Measurements from ENCODE around the gene S100A6.
"Not testable (repeated sequence)": the region's sequence is repeated elsewhere in the genome, so short reads cannot be mapped to it uniquely, and the experiment has no call there.

S100A6 gene

DNA sequence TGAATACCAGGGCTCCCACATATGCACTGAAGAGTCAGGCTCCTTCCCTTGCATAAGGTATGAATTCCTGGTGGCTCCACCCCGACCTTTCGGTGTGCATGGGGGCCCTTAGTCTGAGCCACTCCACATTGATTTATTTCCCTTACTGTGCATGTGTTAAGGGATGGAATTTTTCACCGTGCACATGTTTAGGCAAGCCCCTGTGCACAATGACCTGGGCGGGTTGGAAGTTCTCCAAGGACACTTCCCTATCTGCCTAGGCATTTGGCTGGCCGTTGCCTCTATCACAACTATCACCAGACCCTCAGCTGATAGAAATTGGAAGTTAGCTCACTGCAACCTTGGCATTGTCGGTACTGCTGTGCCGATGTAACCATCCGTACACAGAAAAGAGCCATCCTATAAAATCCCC is 9.7 kb downstream of the S100A6 start:
- no peak for DNase-seq

DNA sequence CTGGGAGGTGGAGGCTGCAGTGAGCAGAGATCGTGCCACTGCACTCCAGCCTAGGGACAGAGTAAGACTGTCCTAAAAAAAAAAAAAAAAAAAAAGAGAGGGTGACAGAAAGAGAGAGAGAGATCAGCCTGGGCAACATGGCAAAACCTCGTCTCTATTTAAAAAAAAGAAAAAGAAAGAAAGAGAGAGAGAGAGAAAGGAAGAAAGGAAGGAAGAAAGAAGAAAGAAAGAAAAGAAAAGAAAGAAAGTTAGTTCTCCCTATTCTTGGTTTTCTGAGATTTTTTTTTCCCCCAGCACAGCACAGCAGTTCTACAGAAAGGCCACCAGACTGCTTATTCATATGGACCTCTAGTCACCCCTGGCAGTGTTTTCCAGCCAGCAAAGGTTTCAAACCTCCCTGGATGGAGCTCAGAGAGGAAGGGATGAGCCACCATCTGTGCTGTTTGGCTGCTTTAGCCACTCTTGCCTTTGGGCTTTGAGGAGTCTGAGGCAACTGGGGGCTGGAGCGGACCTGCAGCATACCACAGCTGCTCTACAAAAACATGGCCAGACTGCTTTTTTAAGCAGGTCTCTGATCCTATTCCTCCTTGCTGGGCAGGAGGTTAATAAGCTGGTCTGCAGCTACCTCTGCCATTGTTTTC is 10.6 kb downstream of the S100A6 start:
- DNase-seq, result no peak

DNA sequence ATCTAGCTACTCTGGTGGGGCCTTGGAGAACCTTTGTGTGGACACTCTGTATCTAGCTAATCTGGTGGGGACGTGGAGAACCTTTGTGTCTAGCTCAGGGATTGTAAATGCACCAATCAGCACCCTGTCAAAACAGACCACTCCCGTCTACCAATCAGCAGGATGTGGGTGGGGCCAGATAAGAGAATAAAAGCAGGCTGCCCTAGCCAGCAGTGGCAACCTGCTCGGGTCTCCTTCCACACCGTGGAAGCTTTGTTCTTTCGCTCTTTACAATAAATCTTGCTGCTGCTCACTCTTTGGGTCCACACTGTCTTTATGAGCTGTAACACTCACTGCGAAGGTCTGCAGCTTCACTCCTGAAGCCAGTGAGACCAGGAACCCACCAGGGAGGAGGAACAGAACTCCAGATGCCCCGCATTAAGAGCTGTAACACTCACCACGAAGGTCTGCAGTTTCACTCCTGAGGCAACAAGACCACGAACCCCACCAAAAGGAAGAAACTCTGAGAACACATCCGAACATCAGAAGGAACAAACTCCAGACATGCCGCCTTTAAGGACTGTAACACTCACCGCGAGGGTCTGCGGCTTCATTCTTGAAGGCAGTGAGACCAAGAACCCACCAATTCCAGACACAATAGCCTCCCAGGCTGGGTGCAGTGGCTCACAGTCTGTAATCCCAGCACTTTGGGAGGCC is 13.3 kb downstream of the S100A6 start:
- not testable (repeated sequence) for DNase-seq

DNA sequence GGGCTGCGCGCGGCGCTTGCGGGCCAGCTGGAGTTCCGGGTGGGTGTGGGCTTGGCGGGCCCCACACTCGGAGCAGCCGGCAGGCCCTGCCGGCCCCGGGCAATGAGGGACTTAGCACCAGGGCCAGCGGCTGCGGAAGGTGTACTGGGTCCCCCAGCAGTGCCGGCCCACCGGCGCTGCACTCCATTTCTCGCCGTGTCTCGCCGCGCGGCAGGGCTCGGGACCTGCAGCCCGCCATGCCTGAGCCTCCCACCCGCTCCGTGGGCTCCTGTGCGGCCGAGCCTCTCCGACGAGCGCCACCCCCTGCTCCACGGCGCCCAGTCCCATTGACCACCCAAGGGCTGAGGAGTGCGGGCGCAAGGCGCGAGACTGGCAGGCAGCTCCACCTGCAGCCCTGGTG is 14.0 kb downstream of the S100A6 start:
- DNase-seq, result not testable (repeated sequence)

DNA sequence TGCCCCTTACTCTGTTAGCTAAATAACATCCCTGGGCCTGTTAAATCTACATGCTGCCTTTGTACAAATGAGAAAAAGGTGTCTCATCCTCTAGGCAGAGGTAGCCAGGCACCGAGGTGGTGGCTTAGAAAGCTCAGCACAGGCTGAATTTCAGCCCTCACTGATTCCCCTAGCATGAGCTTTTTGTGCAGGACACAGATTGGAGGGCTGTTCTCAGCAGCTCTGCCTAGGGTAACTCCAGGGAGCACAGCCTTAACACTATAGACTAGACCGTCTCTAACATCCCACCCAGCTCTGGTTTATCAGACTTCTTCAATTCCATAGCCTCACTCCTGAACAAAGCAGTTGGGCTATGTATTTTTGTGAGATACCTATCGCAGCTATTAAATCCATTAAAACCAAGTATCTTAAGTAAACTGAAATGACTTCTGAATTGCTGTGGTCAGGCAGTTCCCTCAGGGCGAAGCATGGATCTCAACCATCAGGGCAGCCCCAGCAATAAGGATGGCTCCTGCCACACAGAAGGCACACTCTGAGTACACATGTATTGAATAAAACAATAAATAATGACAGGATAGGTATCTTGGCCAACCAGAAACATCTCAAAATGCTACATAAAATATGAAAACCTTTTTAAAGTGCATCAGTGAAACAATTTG is 14.8 kb downstream of the S100A6 start:
- no peak for DNase-seq

DNA sequence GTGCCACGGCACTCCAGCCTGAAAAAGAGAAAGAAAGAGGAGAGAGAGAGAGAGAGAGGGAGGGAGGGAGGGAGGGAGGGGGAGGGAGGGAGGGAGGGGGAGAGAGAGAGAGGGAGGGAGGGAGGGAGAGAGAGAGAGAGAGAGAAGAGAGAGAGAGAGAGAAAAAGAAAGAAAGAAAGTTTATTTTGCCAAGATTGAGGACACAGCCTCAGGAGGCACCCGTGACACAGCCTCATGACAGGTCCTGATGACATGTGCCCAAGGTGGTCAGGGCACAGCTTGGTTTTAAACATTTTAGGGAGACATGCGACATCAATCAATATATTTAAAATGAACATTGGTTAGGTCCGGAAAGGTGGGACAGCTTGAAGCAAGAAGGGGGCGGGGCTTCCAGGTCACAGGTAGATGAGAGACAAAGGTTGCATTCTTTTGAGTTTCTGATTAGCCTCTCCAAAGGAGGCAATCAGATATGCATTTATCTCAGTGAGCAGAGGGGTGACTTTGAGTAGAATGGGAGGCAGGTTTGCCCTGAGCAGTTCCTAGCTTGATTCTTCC is 15.6 kb downstream of the S100A6 start:
- DNase-seq, result not testable (repeated sequence)

DNA sequence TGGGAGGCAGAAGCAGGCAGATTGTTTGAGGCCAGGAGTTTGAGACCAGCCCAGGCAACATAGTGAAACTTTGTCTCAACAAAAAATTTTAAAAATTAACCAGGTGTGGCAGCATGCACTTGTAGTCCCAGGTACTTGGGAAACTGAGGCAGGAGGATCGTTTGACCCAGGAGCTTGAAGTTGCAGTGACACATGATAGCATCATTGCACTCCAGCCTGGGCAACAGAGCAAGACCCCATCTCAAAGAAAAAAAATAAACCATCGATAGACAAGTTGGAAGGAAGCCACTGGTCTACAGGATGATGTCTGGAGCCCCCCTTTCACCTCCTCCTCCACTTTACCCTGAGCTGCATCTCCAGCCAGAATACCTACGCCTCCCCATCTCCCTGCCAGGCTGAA is 16.5 kb downstream of the S100A6 start:
- no peak for DNase-seq

DNA sequence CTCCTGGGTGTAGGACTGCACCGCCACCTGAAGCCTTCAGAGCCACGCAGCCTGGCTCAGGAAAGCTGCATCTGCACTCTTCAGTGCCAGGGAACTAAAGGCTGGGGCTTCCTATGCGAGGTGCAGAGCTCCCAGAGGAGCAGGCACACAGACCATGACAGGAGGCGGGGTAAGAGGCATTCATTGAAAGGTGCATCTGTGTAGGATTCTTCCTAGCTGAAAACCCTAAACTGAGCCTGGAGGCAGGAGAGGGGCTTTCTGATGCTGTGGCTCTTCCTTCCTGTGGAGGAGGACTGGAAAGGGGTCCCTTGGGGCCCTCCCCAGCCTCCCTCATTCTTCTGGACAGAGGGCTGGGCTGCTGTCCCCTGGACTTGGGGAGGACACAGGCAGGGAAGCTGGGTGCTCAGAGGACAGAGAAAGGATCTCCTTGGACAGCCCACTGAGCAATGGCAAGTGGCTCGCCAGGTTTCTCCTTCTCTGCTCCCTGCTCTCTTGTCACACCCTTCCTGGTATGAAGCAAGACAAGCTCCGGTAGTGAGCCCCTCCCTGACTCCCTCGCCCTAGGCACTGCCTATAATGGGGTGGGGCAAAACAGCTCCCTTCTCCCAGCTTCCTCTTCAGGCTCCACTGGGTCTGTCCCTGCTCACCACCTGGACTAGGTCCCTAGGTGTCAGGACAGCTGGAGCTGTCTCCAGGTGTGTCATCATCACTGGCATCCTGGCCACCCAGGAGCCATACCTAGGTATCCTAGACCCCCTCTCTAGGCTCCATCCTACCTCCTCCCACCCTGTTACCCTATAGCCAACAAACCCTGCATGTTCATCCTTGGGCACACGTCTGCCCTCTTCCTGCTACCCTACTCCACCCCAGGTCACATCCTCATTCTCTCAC is 20.0 kb downstream of the S100A6 start:
- peak in 1 of 2 experiments; percentile 12 for DNase-seq

DNA sequence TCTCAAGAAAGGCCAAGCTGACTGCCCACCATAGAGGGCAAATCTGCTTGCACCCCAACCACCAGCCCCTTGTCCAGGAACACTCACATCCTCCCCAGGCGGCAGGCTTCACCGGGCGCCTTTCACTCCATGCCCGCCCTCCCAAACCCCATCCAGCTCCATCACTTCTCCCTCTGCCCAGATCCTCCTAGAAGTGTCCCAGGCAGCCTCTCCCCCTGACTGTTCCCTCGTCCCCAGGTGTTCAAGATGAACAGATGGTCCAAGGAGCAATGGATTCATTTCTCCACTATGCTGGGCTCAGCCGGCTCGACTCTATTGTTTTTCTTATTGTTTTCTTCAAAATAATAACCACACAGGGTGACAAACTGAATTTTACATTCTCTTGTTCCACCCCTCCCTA is 22.1 kb downstream of the S100A6 start:
- DNase-seq, result no peak

DNA sequence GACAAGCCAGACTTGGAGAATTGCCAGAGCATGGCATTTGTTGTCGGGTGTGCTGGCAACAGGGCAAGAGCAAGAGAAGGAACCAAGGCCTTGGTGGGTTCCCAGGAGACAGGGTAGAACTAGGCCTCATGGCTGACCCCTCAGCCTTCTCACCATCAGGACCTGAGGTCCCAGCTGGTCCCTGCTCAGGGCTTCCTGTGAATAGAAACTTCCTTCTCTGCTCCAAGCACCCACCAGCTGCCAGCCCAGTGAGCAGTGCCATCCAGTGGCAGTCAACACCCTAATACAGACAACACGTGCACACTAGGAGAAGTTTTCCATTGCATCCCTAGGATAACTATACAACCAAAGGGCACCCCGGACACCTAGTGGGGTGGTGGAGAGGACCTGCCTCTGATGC is 22.8 kb downstream of the S100A6 start:
- peak in 1 of 2 experiments; percentile 20 for DNase-seq

DNA sequence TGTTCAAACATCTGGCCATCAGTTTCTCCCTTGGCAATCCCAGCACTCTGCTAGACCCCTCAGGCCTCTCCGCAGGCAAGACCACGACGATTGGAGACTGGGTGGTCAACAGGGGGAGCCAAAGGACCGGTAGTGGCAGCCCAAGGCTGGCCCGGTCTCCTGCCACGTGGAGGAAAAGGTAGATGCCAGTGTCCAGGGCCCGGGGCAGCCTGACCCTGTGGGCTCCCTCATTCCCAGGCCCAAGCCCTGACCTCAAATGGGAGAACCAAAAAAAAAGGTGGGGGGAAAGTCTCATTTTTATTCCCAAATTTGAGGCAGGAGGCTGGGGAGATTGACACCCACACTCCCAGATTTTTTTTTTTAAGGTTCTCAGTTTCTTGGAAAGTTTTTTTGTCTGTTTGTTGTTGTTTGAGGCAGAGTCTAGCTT is 24.8 kb downstream of the S100A6 start:
- DNase-seq, result peak; percentile 58

DNA sequence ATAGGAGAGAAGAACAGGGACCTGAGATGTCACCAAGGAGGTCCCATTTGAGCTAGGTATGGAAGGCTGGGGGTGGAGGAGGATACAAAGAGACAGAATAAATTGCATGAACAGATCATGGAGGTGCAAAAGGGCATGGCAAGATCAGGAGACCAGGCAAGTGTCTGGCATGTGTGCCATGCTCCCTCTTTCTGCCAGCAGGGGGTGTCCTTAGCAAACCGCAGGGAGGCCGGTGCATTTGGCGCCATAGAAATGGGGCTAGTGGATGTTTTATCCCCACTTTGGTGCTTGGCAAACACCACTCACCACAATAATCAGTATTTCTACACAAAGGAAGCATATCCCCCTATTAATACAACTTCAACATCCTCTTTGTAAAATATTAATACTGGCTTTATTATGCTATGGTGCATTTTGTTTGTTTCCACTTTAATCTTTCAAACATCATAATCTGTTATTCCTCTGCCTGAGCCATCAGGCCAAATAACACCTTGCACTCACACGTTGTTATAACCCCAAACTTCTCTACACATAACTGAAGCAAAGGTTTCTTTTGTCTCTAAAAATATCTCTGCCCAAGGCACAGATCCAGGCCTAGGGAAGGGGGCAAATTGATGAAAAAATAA is 25.9 kb downstream of the S100A6 start:
- peak; percentile 49 to 68 for DNase-seq

DNA sequence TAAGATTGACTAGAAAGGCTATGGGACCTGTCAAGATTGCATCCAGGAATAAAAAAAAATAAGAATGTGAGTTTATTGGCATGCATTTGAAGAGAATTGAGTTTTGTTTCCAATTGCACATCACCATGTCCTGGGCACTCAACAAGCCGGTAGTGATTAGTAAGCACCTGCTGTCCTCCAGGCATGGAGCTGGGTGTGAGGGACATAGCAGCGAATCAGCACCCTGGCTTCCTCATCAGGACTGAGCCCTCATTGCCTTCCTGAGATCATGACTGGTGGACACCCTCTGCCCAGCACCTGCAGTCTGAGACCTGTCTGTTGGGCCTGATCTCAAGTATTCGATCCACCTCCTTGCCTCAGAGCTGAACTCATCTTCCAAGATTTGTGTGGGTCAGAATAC is 26.8 kb downstream of the S100A6 start:
- DNase-seq, result no peak

DNA sequence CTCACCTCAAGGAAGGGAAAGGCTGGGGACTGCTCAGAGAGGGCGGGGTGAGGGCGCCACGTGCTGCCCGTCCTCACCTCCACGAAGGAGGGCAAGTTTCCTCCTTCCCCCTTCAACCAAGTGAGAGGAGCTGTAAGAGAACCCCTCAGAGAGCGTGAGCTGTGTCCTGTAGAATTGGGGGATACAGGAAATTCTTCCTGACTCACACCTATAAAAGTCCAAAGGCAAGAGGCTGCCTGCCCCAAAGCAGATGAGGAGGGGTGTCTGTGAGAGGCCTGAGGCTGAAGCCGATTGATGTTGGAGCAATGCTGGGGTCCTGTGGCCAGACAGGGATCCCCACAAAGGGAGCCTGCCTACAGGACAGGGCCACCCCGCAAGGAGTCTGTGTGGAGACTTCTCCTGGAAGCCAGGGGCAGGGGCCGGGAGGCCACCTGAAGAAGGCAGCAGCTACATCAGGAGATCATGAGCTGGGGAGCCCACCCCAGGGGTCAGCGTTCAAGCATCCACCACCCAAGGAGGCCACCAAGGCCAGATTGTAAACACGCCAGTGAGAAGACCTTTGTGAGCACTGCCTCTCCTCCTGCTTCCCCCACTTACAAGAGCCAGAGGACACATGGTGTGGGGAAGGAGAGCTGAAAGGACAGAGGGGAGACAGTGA is 27.7 kb downstream of the S100A6 start:
- DNase-seq, result no peak

DNA sequence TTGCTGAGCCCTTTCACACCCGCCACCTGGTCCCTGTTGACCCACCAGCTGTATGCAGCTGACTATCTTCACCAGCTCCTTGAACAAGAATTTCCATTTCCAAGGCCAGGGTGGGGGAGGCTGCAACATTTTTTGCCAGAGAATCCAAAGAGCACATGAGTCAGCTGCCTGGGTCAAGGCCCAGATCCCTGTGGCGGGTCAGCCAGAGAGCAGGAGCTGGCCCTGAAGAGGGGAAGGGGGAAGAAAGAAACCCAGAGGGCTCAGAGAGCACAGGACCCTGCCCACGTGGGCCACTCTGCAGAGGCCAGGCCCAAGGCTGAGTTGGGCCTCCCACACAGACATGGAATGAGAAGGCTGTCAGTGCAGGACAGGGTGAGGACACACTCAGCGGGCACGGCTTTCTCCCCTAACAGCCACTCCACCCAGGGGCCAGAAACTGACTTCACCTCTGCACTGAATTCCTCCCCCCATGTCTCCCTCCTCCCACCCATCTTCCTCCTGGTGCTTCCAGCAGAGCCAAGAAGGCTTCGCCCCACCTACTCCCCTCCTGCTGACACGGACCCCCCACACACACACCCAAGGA is 28.9 kb downstream of the S100A6 start:
- DNase-seq, result no peak

DNA sequence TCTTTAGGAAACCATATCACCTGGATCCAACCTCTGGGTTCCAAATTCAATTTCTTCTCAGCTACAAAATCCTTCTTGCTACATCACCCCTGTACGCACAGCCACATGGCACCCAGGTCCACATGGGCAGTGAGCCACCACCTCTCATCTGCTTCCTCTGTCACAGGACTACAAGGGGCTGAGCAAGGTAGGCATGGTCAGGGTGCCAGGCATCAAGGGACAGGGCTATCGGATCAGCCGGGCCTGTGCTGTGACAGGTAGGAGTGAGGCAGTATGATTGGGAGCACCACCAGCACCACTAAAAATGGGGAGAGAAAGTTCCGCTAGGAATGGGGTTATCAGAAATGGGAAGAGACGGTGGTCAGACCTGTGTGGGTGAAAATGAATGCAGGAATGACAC is 29.4 kb downstream of the S100A6 start:
- DNase-seq, result no peak

DNA sequence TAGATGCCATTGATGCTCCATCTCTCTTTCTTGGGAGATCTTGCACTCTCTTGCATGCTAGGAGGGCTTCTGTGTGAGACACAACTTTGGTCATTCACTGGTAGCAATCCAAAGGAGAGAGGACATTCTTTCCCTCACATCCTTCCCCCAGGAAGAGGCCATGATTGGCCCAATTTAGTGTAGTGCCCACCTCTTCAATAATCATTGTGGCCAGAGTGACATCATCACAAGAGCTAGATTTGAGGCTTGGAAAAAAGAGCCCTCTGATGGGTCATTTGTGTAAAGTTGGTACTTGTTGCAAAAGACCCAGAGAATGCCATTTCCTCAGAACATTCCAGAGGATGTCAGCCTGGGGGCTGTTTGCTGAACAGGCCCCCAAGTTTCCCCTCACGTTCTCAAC is 30.2 kb downstream of the S100A6 start:
- DNase-seq, result no peak

DNA sequence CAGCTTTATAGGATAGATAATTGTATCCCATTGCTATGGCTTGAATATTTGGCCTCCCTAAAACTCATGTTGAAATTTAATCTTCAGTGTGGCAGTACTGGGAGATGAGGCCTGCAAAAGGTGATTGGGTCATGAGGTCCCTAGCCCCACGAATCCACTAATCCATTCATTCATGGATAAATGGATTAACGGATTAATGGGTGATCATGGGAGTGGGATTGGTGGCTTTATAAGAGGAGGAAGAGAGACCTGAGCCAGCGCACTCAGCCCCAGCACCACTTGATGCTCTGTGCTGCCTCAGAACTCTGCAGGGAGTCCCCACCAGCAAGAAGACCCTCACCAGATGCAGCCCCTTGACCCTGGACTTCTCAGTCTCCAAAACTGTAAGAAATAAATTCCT is 32.0 kb downstream of the S100A6 start:
- no peak for DNase-seq

DNA sequence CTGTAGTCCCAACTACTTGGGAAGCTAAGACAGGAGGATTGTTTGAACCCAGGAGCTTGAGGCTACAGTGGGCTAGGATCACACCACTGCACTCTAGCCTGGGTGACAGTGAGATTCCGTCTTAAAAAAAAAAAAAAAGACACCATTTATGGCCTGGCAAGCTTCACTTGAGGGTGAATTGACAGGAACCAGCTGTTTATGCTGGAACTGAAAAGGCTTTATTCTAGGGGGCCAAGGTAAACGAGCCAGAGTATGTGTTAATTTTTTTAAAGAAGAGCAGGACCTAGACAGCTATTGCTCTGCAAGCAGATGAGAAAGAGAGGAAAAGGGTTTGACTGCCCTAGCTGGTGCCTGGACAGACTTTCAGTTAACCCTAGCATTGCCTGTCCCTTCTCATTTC is 37.0 kb downstream of the S100A6 start:
- DNase-seq, result no peak

DNA sequence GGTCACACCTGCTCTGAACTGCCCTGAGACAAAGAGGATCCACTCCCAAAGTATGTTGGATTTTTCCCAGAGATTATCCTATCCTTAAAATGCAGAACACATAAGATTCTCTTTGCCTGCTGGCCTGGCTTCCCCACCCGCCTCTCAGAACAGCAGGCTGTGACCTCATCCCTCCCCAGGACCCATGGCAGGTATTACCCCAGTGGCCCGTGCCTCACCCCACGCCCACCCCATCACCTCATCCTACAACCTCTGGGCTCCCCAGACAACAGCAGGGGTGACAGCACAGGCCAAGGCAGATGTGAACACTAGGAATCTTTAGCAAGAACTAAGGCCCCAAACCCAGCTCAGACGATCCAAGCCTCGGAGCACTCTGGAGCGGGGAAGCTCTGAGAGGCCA is 40.3 kb downstream of the S100A6 start:
- DNase-seq, result no peak

DNA sequence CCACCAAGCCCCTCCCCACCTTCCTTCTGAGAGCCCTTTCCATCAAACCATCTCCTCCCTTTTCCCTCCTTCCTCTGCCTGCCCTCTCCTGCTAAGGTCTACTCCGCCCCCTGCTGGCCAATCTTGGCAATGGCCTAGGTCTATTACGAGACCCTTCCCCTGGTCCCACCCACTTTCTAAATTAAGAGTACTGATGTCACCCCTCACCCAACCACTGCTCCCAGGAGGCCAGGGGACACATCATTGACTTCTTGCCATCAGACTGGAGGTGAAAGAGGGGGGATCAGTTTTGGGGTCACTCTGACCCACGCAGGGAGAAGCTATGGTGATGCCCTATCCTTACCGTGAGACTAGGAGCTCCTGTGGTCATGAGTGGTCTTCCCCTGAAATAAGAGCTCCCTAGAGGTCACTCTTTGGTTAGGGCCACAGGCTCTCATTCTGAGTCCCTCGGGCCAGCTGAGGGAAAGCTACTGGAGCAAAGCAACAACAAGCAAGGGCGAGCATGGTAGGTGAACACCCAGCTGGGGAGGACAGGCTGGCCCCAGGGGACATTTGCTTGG is 40.7 kb downstream of the S100A6 start:
- peak; percentile 58 to 81 for DNase-seq

Data from Kasumi-1 (cell line).